Karpas-422 (cell line): ENCODE data around the gene KLHL10. TPM values are rescaled to one million over a fixed set of nuclear protein-coding genes. Genes with fewer than 3 reads are reported as not detected.

Experiments used
- DNase-seq: peaks from one replicate; pipeline ENCODE4 v3.0.0-alpha.2; 2015
- H2AFZ ChIP-seq: fragments of 200-600 bp; sonication (generic); 2 replicates; pipeline ENCODE4 v1.6.1; 2014; ENCODE audit warnings: antibody characterized with exemption, low read length, mixed read lengths
- H3K27ac ChIP-seq: fragments of 200-600 bp; sonication (generic); 2 replicates; pipeline ENCODE4 v1.5.1; 2014; ENCODE audit warnings: mild to moderate bottlenecking, low read length, moderate library complexity
- H3K27me3 ChIP-seq: fragments of 200-600 bp; sonication (generic); 2 replicates; pipeline ENCODE4 v1.6.1; 2014; ENCODE audit warnings: low read length, mixed read lengths
- H3K36me3 ChIP-seq: fragments of 200-600 bp; sonication (generic); 2 replicates; pipeline ENCODE4 v1.6.1; 2014; ENCODE audit warnings: low read length, mixed read lengths; ENCODE audit not compliant: insufficient read depth
- H3K4me1 ChIP-seq: fragments of 200-600 bp; sonication (generic); 2 replicates; pipeline ENCODE4 v1.6.1; 2014; ENCODE audit warnings: mild to moderate bottlenecking, low read length, mixed read lengths
- H3K4me2 ChIP-seq: fragments of 200-600 bp; sonication (generic); 2 replicates; pipeline ENCODE4 v1.6.1; 2014; ENCODE audit warnings: low read length, low read depth, mild to moderate bottlenecking; ENCODE audit not compliant: poor library complexity, severe bottlenecking
- H3K4me3 ChIP-seq: fragments of 200-600 bp; sonication (generic); 2 replicates; pipeline ENCODE4 v1.5.1; 2014; ENCODE audit warnings: mild to moderate bottlenecking, antibody characterized with exemption, low read length, mixed read lengths
- H3K79me2 ChIP-seq: fragments of 200-600 bp; sonication (generic); 2 replicates; pipeline ENCODE4 v1.6.1; 2014; ENCODE audit warnings: mild to moderate bottlenecking, low read length, mixed read lengths
- H3K9ac ChIP-seq: fragments of 200-600 bp; sonication (generic); 2 replicates; pipeline ENCODE4 v1.6.0; 2014; ENCODE audit warnings: low read length
- H3K9me2 ChIP-seq: fragments of 200-600 bp; sonication (generic), shearing (Covaris generic); replicated peaks from 2 replicates; pipeline ENCODE4 v1.6.0; 2014; ENCODE audit warnings: mild to moderate bottlenecking, low read length, moderate library complexity; ENCODE audit not compliant: insufficient read depth
- H3K9me3 ChIP-seq: fragments of 300-700, 200-600 bp; sonication (generic); 2 replicates; pipeline ENCODE4 v1.6.1; 2014; ENCODE audit warnings: low read length, mixed read lengths
- H4K20me1 ChIP-seq: fragments of 200-600 bp; sonication (generic); 2 replicates; pipeline ENCODE4 v1.6.1; 2014; ENCODE audit warnings: mild to moderate bottlenecking, antibody characterized with exemption, low read length, low read depth; ENCODE audit not compliant: insufficient read depth
- small RNA-seq: library from RNA; depleted of rRNA; stranded (forward); fragments of <200 nt; gene quantifications from one replicate; pipeline ENCODE3, GENCODE V24; 2014
- total RNA-seq: library from RNA; depleted of rRNA; stranded (reverse); fragments of >200 nt; shearing (Covaris generic); gene quantifications from 2 replicates; pipeline ENCODE4 v1.2.3, GENCODE V29; 2014; ENCODE audit warnings: low replicate concordance; rRNA removed

Gene KLHL10
- total RNA-seq, 1 experiment from 2014 or later: not detected

- Histone ChIP-seq H3K9me3 (no peaks in the 10 kb centered on the region), H3K27ac (no peak overlapping the region), H3K36me3 (peaks cover 62% of the 10 kb centered on the region), H3K4me1 (no peaks in the 10 kb centered on the region), H3K4me2 (no peak overlapping the region), H3K27me3 (no peaks in the 10 kb centered on the region), H2AFZ (no peak overlapping the region), H3K79me2 (0 out of 2 replicates have a peak, but pooled peaks cover 9% of the 10 kb centered on the region), H3K4me3 (no peak overlapping the region), H4K20me1 (0 out of 2 replicates have a peak, but pooled peaks cover 4% of the 10 kb centered on the region), H3K9me2 (no peaks in the 10 kb centered on the region), H3K9ac (no peak overlapping the region)
- no peak for DNase-seq
These were observed 54.4 kb downstream of the KLHL10 start for GRCh38 chr17:41892021-41892376.

DNA sequence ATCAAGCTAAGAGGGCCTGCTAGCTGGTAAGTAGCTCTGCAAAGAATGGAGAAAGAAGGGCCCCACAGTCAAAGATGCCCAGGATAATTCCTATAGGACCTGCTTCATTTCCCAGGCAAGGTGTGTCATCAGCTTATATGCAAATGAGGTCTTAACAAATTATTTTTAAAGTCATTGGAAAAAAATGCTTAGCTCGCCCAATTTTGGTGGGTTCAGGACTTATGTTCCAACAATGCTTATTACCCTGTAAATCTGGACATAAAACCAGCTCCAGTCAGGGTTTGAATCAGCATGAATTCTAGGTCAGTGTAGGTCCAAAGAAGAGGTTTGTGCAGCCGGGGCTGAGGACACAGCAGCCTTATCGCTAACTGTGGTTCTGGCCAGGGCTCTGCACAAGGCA lies 55.8 kb downstream of the KLHL10 start:
- Histone ChIP-seq H3K9ac (no peak overlapping the region), H3K4me2 (no peak overlapping the region), H3K4me3 (no peak overlapping the region), H3K79me2 (0 out of 2 replicates have a peak, but pooled peaks cover 9% of the 10 kb centered on the region), H3K9me2 (no peaks in the 10 kb centered on the region), H4K20me1 (0 out of 2 replicates have a peak, but pooled peaks cover 4% of the 10 kb centered on the region), H3K9me3 (no peaks in the 10 kb centered on the region), H3K27me3 (no peaks in the 10 kb centered on the region), H3K36me3 (peaks cover 54% of the 10 kb centered on the region), H3K27ac (no peak overlapping the region), H2AFZ (no peak overlapping the region), H3K4me1 (no peaks in the 10 kb centered on the region)
- no peak for DNase-seq

GRCh38 chr17:41894791-41895331 lies 57.2 kb downstream of the KLHL10 start:
- Histone ChIP-seq H3K9me2 (no peaks in the 10 kb centered on the region), H3K4me1 (no peaks in the 10 kb centered on the region), H3K9ac (no peak overlapping the region), H3K4me2 (no peak overlapping the region), H3K4me3 (no peak overlapping the region), H2AFZ (no peak overlapping the region), H3K9me3 (no peaks in the 10 kb centered on the region), H3K36me3 (peaks cover 52% of the 10 kb centered on the region), H3K27me3 (no peaks in the 10 kb centered on the region), H3K27ac (no peak overlapping the region), H4K20me1 (0 out of 2 replicates have a peak, but pooled peaks cover 4% of the 10 kb centered on the region), H3K79me2 (0 out of 2 replicates have a peak, but pooled peaks cover 11% of the 10 kb centered on the region)
- no peak for DNase-seq

DNA sequence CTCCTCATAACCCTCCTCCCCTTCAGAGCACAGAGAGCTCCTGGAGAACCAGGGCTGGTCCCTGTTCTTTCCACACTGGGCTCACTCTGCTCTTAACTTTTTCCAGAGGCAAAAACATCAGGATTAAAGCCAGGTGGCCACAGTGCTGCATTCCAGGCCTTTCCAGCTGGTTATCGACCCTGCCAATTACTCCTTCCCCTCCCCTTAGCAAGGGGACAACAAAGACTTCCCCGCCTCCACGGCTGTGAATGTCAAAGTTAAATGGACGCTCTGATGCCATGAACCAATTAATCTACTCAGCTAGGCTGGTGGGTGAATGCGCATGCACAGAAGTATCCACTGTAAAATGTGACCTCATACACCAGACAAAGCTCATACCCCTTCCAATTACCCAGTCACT lies 58.0 kb downstream of the KLHL10 start:
- peaks cover 50% of the 10 kb centered on the region for H3K36me3 ChIP-seq
- H3K4me3 ChIP-seq: no peak overlapping the region
- no peak for DNase-seq
- H2AFZ ChIP-seq: no peak overlapping the region
- 0 out of 2 replicates have a peak, but pooled peaks cover 10% of the 10 kb centered on the region for H3K79me2 ChIP-seq
- no peaks in the 10 kb centered on the region for H3K9me2 ChIP-seq
- no peak overlapping the region for H3K4me2 ChIP-seq
- no peak overlapping the region for H3K27ac ChIP-seq
- no peaks in the 10 kb centered on the region for H3K4me1 ChIP-seq
- H4K20me1 ChIP-seq: 0 out of 2 replicates have a peak, but pooled peaks cover 4% of the 10 kb centered on the region
- H3K9ac ChIP-seq: no peak overlapping the region
- no peaks in the 10 kb centered on the region for H3K27me3 ChIP-seq
- no peaks in the 10 kb centered on the region for H3K9me3 ChIP-seq

DNA sequence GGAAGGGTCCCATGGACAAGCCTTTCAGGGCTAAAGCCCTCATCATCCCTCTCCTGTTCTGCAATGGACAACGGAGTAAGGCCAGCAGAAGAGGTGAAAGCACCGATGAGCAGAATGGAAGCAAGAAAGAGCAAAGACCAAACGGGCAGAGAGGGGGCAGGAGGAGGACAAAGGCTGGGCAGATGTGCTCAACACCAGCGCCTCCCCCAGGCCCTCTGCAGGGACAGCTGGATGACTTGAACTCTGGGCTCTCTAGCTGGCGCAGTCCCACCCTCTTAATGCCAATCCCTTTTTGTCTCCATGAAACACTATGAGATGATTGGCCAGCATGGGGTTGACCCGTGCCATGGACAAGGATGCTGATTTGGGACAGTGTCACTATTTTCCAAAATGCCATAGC lies 59.1 kb downstream of the KLHL10 start:
- Histone ChIP-seq H2AFZ (no peak overlapping the region), H3K9me3 (no peaks in the 10 kb centered on the region), H3K27me3 (no peaks in the 10 kb centered on the region), H4K20me1 (0 out of 2 replicates have a peak, but pooled peaks cover 3% of the 10 kb centered on the region), H3K79me2 (0 out of 2 replicates have a peak, but pooled peaks cover 9% of the 10 kb centered on the region), H3K9me2 (no peaks in the 10 kb centered on the region), H3K4me2 (no peak overlapping the region), H3K36me3 (peaks cover 50% of the 10 kb centered on the region), H3K9ac (no peak overlapping the region), H3K27ac (no peak overlapping the region), H3K4me3 (no peak overlapping the region), H3K4me1 (no peaks in the 10 kb centered on the region)
- DNase-seq: no peak

Small RNA genes within 50 kb of the gene (small RNA-seq; reads per million reads assigned to genes)
- gene AC125257.2: not detected

Other genes starting within 250 kb of the KLHL10 start
- gene KRT16, start 225.1 kb upstream of the KLHL10 start, total RNA-seq: not detected in 2 replicates
- gene KRT17, start 213.2 kb upstream of the KLHL10 start, total RNA-seq: not detected in 2 replicates
- 101 and 172 TPM in 2 replicates for gene EIF1, start 148.9 kb upstream of the KLHL10 start, total RNA-seq
- not detected in 2 replicates for gene GAST, start 125.5 kb upstream of the KLHL10 start, total RNA-seq
- 0.04 and 0.48 TPM in 2 replicates for gene HAP1, start 103.2 kb upstream of the KLHL10 start, total RNA-seq
- 102 and 133 TPM in 2 replicates for gene JUP, start 51.1 kb upstream of the KLHL10 start, total RNA-seq
- 0.61 TPM in 1 of 2 replicates, not detected in the other for gene P3H4, start 25.9 kb upstream of the KLHL10 start, total RNA-seq
- 0.54 and 1.9 TPM in 2 replicates for gene FKBP10, start 24.8 kb upstream of the KLHL10 start, total RNA-seq
- 10.5 and 17.8 TPM in 2 replicates for gene NT5C3B, start 1.6 kb upstream of the KLHL10 start, total RNA-seq
- 14.3 and 19.0 TPM in 2 replicates for gene KLHL11, start 27.6 kb downstream of the KLHL10 start, total RNA-seq
- 173 and 212 TPM in 2 replicates for gene ACLY, start 81.1 kb downstream of the KLHL10 start, total RNA-seq
- gene ODAD4, start 92.8 kb downstream of the KLHL10 start, total RNA-seq: 0.67 and 1.0 TPM in 2 replicates
- 41.3 and 79.1 TPM in 2 replicates for gene CNP, start 129.0 kb downstream of the KLHL10 start, total RNA-seq
- 56.1 and 64.1 TPM in 2 replicates for gene DNAJC7, start 179.6 kb downstream of the KLHL10 start, total RNA-seq
- 28.4 and 44.9 TPM in 2 replicates for gene NKIRAS2, start 182.3 kb downstream of the KLHL10 start, total RNA-seq
- not detected in 2 replicates for gene C17orf113, start 212.8 kb downstream of the KLHL10 start, total RNA-seq